Endodermal cell (in vitro differentiated cells): ENCODE results near the gene TTK. TPM values are rescaled to one million over a fixed set of nuclear protein-coding genes. Genes with fewer than 3 reads are reported as not detected.

ENCODE experiments used
- DNase-seq: peaks from one replicate; pipeline ENCODE4 v3.0.0-alpha.2; 2017
- H3K27ac ChIP-seq: 2 replicates; pipeline ENCODE4 v1.5.1; 2013; ENCODE audit warnings: mild to moderate bottlenecking, low read depth, low read length, moderate library complexity
- H3K27me3 ChIP-seq: 2 replicates; pipeline ENCODE4 v1.6.1; 2013; ENCODE audit warnings: mild to moderate bottlenecking, low read length, moderate library complexity; ENCODE audit not compliant: insufficient read depth, control insufficient read depth, poor library complexity, severe bottlenecking
- H3K36me3 ChIP-seq: 2 replicates; pipeline ENCODE4 v1.7.0; 2013; ENCODE audit warnings: mild to moderate bottlenecking, low read length, moderate library complexity; ENCODE audit not compliant: control insufficient read depth, insufficient read depth
- H3K4me1 ChIP-seq: one replicate; pipeline ENCODE4 v1.7.0; 2013; ENCODE audit warnings: low read length; ENCODE audit not compliant: control insufficient read depth, insufficient read depth
- H3K4me3 ChIP-seq: 2 replicates; pipeline ENCODE4 v1.5.1; 2013; ENCODE audit warnings: mild to moderate bottlenecking, low read length, moderate library complexity
- H3K9ac ChIP-seq: 2 replicates; pipeline ENCODE4 v1.6.1; 2013; ENCODE audit warnings: mild to moderate bottlenecking, low read length, moderate library complexity; ENCODE audit not compliant: poor library complexity, severe bottlenecking; ENCODE audit errors: extremely low read depth
- H3K9me3 ChIP-seq: 2 replicates; pipeline ENCODE4 v1.6.1; 2013; ENCODE audit warnings: mild to moderate bottlenecking, low read length, moderate library complexity; ENCODE audit not compliant: control insufficient read depth
- H3K27ac Mint-ChIP-seq: 2 replicates; pipeline ENCODE4 v1.8.0; 2020; ENCODE audit warnings: mixed read lengths
- H3K27me3 Mint-ChIP-seq: 2 replicates; pipeline ENCODE4 v1.8.0; 2021; ENCODE audit warnings: mild to moderate bottlenecking, mixed read lengths; ENCODE audit not compliant: insufficient read depth
- H3K36me3 Mint-ChIP-seq: 2 replicates; pipeline ENCODE4 v1.8.0; 2020; ENCODE audit warnings: low read depth, mixed read lengths
- H3K4me1 Mint-ChIP-seq: 2 replicates; pipeline ENCODE4 v1.8.0; 2020; ENCODE audit warnings: mixed read lengths
- H3K4me3 Mint-ChIP-seq: 2 replicates; pipeline ENCODE4 v1.8.0; 2020; ENCODE audit warnings: mild to moderate bottlenecking, moderate library complexity, mixed read lengths
- H3K9me3 Mint-ChIP-seq: 2 replicates; pipeline ENCODE4 v1.8.0; 2020; ENCODE audit warnings: mild to moderate bottlenecking, mixed read lengths
- CTCF ChIP-seq: fragments of 200-600 bp; sonication (generic); conservative IDR thresholded peaks from 2 replicates; pipeline ENCODE4 v1.5.0; 2021; ENCODE audit warnings: antibody characterized with exemption, mild to moderate bottlenecking
- WGBS, 2 experiments: methylation state at CpG; one replicate each; pipeline versions ENCODE4 v1.1.5 to v1.1.7; 2013; ENCODE audit warnings: missing lambda C conversion rate in 2 of 2, mixed read lengths in 1 of 2; ENCODE audit not compliant: insufficient coverage in 1 of 2, insufficient read length in 1 of 2; 5-methylcytosine and 5-hydroxymethylcytosine counted together
- total RNA-seq, 2 donors: library from RNA; stranded (reverse); fragmentation: NEBNext Ultra II Directional in 1 of 2; extraction: Animal tissue kit (Norgen Biotek cat#: 25700) in 1 of 2; gene quantifications; 2 replicates in 1 of 2; 3 replicates in 1 of 2; pipeline ENCODE4 v1.2.1, GENCODE V29; 2021

The TTK gene
- total RNA-seq, 2 donors from 2014 or later: 31.5 to 45.0 TPM

GRCh38 chr6:80005406-80005805 lies 957 bp downstream of the TTK start:
- Histone ChIP-seq H3K4me3 (peak overlapping the region; percentile 82), H3K9me3 (no peaks in the 10 kb centered on the region), H3K9ac (peak overlapping the region; percentile 56), H3K27me3 (no peaks in the 10 kb centered on the region), H3K27ac (no peak overlapping the region), H3K4me1 (no peaks in the 10 kb centered on the region), H3K36me3 (peaks cover 34% of the 10 kb centered on the region)
- whole genome bisulfite sequencing, 2 experiments: 48 to 73% methylated on average over 2 to 6 of the region's 6 CpGs
- no peak overlapping the region for H3K27ac Mint-ChIP-seq
- DNase-seq: no peak
- no peaks in the 10 kb centered on the region for H3K27me3 Mint-ChIP-seq
- peaks cover 20% of the 10 kb centered on the region for H3K4me1 Mint-ChIP-seq
- peak overlapping the region; percentile 82 for H3K4me3 Mint-ChIP-seq
- no peak for TF ChIP-seq CTCF
- no peaks in the 10 kb centered on the region for H3K9me3 Mint-ChIP-seq
- H3K36me3 Mint-ChIP-seq: peaks cover 12% of the 10 kb centered on the region

GRCh38 chr6:80006541-80006940 lies 2.1 kb downstream of the TTK start:
- peaks cover 43% of the 10 kb centered on the region for H3K36me3 ChIP-seq
- no peak overlapping the region for H3K27ac ChIP-seq
- Mint-ChIP-seq H3K27me3 (no peaks in the 10 kb centered on the region), H3K36me3 (peaks cover 19% of the 10 kb centered on the region), H3K4me1 (peaks cover 20% of the 10 kb centered on the region), H3K4me3 (no peak overlapping the region), H3K27ac (no peak overlapping the region), H3K9me3 (no peaks in the 10 kb centered on the region)
- no peak overlapping the region for H3K9ac ChIP-seq
- WGBS, 2 experiments: 100% methylated on average over 1 of the region's 1 CpG; no CpG with 5 or more reads in 1 of the 2 experiments
- H3K27me3 ChIP-seq: no peaks in the 10 kb centered on the region
- H3K9me3 ChIP-seq: no peaks in the 10 kb centered on the region
- H3K4me3 ChIP-seq: peak overlapping the region; percentile 82
- TF ChIP-seq CTCF: no peak
- no peak for DNase-seq
- H3K4me1 ChIP-seq: no peaks in the 10 kb centered on the region

GRCh38 chr6:80009531-80009930 lies 5.1 kb downstream of the TTK start:
- H3K36me3 Mint-ChIP-seq: peaks cover 29% of the 10 kb centered on the region
- Histone ChIP-seq H3K36me3 (peaks cover 64% of the 10 kb centered on the region), H3K9ac (no peak overlapping the region), H3K4me1 (no peaks in the 10 kb centered on the region), H3K9me3 (no peaks in the 10 kb centered on the region), H3K4me3 (no peak overlapping the region), H3K27ac (no peak overlapping the region), H3K27me3 (no peaks in the 10 kb centered on the region)
- TF ChIP-seq CTCF: no peak
- H3K9me3 Mint-ChIP-seq: no peaks in the 10 kb centered on the region
- WGBS, 2 experiments: 100% methylated on average over 1 of the region's 1 CpG; no CpG with 5 or more reads in 1 of the 2 experiments
- H3K27ac Mint-ChIP-seq: no peak overlapping the region
- H3K4me1 Mint-ChIP-seq: peaks cover 11% of the 10 kb centered on the region
- H3K27me3 Mint-ChIP-seq: no peaks in the 10 kb centered on the region
- no peak overlapping the region for H3K4me3 Mint-ChIP-seq
- DNase-seq: no peak
